Fibroblast of skin of left quadriceps (primary cell): ENCODE measurements around the gene HS6ST1.
A peak's percentile ranks its signal among the peaks of the same experiment; 100 is the strongest.

ENCODE experiments used
- DNase-seq, 2 experiments: peaks; one replicate each; pipeline ENCODE4 v3.0.0-alpha.2; 2013; ENCODE audit warnings: low read depth in 2 of 2

The HS6ST1 gene

DNA sequence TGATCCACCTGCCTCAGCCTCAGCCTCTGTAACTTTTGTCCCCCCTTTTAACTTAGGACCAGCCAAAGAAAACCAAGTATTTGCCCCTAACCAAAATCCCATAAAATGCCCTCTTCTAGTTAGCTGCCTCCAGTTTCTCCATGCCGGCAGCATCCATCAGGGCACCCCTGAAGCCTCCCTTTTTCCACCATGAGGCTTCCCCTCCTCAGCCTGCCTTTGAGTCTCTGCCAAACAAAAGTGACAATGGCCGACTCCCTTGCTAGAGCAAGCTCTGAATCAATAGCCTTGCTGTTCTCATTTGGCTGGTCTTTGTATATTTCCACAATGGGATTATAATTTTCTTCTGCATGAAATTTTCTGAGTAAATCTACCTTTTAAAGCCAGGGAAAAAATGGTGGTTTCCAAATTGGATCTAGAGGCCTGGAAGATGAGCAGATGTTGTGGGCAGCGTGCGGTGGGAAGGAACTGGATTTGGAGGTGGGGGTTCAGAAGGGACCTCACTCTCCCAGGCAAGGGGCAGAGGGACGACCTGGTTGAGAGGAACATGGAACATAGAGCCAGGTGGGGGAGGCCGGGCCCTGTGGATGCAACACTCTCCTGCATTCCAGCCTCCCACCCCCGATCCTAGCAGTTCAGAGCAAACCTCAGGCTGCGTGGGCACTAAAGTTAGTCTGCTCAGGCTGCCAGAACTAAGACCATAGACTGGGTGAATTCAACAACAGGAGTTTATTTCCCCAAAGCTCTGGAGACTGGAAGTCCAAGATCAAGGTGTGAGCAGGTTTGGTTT, 80.6 kb downstream of the HS6ST1 start:
- no peak for DNase-seq

DNA sequence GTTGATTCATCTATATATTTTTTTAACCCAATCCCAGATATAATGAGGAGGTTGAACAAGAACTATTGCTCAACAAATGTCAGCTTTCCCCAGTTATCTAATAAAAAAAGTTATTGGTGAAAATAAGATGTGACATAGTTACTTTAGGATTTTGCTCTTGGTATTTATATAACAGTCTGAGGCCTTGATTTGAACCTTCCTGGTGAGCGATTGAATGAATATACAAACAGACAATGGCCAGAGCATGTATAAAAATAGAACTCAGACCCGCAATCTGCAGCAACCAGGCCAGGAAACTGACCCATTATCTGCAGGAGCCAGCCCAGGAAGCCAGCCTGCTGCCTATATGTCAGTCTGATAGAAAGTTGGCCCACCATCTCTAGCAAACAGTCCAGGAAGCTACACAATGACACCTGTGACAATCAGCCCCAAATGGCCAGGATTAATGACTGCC, 81.6 kb downstream of the HS6ST1 start:
- DNase-seq = no peak

DNA sequence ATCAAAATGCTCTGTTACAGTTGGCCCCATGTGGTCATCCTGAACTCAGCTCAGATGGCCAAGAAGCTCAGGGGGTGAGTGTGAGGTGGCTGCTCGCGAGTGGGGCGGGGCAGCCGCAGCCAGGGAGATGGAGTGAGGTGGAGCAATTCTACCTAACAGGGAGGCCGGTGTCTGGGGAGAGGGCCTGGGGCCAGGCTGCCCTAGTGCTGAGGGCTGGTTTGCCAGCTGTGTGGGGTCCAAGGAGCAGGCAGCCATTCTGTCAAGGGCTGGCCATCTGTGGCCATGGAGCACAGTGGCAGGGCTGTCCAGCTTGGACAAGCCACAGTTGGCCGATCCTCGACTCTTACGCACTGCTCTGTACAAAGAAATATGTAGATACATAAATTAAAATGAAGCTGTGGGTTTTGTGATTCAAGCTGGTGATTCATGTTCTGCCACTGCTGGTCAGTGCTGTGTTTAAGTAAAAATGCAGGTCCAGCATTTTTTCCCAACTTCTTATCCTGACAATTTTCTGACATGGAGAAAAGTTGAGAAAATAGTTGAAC, 82.1 kb downstream of the HS6ST1 start:
- no peak for DNase-seq

DNA sequence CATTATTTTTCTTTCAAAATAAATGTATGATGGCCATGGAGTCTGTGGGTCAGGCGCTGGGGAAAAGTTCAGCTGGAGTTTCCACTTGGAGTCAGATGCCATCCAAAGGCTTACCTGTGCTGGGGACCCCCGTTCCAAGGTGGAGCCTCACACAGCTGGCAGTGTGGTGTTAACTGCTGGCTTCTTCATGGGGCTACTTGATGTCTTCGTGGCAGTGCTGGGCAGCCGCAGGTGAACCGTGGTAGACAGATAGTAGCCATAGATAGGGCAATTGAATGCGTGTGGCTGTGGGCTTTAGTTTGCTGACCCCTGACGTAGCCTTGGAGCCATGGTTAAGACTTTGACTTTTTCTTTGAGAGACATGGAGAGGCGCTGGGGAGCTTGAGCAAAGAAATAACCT, 83.1 kb downstream of the HS6ST1 start:
- no peak for DNase-seq

DNA sequence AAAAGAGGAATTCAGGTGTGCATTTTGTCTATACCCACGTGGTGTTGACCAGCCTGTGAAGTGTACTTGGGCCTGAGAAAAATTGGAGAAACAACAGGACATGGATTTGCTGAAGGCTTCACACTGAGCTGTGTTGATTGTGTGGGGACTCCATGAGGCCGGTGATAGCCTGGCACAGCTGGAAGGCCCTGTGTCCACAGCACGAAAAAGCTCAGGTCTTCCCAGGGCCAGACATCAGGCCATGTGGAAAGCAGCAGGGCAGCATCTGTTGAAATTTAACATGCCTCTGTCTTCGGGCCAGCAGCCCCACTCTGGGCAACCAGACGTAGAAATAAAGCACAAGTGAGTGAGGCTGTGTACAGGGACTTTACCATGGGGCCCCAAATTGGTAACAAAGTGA, 84.1 kb downstream of the HS6ST1 start:
- no peak for DNase-seq

DNA sequence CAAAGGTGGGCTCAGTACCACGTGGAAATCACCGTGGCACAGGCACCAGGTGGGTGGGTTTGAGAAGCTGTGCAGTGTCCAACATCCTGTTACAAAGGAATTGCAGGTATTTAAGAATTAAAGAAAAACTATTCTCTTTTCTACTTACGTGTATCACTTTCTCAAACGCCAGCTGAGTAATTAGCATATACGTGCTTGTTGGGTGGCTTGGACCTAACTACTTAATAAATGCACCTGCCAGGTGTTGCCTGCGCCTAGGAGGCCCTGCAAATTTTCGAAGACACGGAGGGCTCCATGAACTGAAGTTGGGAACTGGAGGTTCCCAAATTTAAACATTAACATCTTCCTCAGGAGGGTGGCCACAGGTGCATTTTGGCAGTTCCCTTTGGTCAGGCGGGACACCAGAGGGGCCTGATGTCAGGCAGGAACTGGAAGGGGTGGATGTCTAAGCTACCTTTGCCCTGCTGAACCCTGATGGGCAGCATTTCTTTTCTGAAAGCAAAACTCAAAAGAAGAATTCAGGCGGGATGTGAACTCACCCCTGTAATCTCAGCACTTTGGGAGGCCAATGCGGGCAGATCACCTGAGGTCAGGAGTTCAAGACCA, 84.8 kb downstream of the HS6ST1 start:
- no peak for DNase-seq

DNA sequence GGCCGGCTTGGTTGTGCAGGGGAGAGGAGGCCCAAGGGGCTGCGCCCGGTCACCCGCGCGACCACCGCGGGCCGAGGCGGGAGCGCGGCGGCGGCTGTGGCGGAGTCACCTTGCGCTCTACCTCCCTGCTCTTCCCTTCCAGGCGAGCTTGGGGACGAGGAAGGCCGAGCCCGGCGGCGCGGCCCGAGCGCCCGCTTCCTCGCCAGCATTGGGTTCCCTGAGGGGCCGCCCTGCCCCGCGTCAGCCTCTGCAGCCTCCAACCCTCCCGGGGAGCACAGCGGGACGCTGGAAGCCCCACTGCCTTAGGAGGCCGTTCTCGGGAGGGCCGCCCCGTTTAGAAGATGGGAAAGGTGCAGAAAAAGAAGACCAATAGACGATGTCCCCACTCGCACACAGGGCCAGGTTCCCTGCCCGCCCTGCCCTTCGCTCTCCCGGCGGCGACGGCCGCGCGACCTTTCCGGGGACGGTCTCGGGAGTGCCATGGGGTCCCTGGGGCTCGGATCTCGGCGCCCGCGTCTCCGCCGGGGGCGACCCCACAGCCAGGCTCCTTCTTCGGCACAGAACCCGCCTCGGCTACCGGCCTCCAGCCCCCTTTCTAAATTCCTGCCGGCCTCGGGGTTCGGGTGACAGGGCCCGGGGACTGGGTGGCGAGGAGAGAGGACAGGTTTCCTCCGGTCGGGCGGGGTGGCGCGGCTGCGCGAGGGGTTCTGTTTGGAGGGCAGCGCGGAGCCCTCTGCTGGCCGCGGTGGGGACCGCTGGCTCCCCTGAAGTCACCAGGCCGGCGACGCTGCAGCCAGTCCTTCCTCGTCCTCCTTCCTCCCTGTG, 85.5 kb downstream of the HS6ST1 start:
- DNase-seq = peak in 1 of 2 experiments; percentile 13

DNA sequence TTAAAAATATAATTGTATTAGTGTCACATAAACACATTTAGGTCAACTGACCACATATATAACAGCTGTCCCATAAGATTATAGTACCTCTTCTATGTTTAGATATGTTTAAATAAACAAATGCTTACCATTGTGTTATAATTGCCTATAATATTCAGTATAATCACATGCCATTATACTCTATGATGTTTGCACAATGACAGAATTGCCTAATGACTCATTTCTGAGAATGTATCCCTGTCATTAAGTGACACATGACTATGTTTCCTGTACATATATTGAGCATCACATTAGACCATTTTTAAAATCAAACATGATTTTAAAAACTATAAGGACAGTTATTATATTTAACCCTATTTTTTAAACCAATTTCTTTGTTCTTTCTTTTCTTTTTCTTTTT, 89.8 kb downstream of the HS6ST1 start:
- no peak for DNase-seq

DNA sequence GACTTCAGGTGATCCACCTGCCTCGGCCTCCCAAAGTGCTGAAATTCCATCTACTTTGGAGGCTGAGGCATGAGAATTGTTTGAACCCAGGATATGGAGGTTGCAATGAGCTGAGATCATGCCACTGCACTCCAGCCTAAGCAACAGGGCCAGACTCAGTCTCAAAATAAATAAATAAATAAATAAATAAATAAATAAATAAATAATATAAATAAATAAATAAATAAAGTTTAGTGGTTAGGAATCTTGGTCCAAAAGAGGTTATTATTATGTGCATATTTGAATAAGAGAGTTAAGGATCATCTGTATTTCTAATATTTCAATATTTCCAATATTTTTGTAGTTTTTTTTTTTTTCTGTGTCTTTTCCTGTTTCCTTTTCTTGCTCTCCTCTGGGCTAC, 90.8 kb downstream of the HS6ST1 start:
- no peak for DNase-seq

DNA sequence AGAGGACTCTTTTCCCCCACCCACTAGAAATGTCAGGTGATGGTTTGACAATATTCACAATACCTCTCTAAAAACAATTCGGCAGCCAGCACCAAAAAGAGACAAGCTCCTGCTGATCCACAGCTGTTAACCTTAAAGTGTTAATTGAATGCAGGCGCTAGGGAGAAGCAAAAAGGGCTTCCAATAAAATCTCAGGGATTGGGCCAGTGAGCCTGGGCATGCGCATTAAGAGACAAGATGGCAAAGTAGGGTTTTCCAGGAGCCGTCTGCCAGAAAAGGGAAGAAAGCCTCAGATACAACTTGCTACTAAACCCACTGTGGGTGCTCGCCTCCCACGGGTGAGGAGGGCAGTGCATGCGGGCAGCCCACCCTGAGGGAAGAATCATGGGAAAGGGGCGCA, 98.8 kb downstream of the HS6ST1 start:
- no peak for DNase-seq

DNA sequence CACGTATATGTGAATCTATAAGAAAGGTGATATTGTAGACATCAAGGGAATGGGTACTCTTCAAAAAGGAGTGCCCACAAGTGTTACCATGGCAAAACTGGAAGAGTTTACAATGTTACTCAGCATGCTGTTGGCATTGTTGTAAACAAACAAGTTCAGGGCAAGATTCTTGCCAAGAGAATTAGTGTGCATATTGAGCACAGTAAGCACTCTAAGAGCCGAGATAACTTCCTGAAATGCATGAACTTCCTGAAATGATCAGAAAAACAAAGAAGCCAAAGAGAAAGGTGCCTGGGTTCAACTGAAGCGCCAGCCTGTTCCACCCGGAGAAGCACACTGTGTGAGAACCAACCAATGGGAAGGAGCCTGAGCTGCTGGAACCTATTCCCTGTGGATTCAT, 101.0 kb downstream of the HS6ST1 start:
- no peak for DNase-seq

DNA sequence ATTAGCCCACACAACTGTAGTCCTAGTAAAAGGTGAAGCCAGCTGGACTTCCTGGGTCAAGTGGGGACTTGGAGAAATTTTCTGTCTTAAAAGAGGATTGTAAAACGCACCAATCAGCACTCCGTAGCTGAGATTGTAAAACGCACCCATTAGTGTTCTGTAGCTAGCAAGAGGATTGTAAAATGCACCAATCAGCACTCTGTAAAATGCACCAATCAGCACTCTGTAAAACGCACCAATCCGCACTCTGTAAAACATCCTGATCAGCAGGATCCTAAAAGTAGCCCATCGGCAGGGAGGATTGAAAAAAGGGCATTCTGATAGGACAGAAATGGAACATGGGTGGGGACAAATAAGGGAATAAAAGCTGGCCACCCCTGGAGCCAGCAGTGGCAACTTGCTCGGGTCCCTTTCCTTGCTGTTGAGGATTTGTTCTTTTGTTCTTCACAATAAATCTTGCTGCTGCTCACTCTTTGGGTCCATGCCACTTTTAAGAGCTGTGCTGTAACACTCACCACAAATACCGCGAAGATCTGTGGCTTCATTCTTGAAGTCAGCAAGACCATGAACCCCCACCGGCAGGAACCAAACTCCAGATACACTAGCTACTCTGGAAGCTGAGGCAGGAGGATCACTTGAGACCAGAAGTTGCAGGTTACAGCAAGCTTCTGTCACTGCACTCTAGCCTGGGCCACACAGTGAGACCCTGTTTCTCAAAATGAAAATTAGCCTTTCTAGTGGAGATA, 102.6 kb downstream of the HS6ST1 start:
- DNase-seq = no peak
